Panc1 (cell line): ENCODE measurements around the gene DNAAF8.

ENCODE experiments used
- POLR2AphosphoS5 ChIP-seq: IDR thresholded peaks from 2 replicates; pipeline ENCODE4 v1.6.1; 2012; ENCODE audit warnings: mild to moderate bottlenecking, low read depth, low read length, moderate library complexity
- TF ChIP-seq, protein P1 (sequence below): fragments of 450-650 bp; IDR thresholded peaks from 2 replicates; pipeline ENCODE4 v1.5.1; 2017; ENCODE audit warnings: mild to moderate bottlenecking

DNA sequence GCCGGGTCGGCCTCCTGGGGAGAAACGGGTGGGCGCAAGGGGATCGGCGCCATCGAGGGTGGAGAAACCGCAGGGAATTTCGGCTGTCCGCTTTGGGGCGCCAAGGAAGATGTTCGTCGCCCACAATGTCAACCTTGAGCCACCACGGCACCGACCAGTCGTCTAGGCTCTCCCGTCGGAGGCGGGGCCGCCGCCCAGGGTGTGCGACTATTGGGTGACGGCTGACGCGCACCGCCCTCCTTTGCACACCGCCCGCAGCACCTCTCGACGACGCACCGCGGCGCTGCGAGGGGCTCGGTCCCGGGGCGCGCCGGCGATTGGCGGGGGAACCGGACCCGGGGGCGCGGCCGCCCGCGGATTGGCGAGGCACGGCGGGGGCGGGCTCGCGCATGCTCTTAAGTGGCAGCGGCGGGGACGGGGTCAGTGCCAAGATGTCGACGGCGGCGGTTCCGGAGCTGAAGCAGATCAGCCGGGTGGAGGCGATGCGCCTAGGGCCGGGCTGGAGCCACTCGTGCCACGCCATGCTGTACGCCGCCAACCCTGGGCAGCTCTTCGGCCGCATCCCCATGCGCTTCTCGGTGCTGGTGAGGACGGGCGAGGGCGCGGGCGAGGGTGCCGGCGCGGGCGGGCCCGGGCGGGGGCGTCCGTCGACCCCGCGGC is 40.9 kb upstream of the DNAAF8 start, which contains the start of gene NUDT16L1:
- TF ChIP-seq, protein P1, sequence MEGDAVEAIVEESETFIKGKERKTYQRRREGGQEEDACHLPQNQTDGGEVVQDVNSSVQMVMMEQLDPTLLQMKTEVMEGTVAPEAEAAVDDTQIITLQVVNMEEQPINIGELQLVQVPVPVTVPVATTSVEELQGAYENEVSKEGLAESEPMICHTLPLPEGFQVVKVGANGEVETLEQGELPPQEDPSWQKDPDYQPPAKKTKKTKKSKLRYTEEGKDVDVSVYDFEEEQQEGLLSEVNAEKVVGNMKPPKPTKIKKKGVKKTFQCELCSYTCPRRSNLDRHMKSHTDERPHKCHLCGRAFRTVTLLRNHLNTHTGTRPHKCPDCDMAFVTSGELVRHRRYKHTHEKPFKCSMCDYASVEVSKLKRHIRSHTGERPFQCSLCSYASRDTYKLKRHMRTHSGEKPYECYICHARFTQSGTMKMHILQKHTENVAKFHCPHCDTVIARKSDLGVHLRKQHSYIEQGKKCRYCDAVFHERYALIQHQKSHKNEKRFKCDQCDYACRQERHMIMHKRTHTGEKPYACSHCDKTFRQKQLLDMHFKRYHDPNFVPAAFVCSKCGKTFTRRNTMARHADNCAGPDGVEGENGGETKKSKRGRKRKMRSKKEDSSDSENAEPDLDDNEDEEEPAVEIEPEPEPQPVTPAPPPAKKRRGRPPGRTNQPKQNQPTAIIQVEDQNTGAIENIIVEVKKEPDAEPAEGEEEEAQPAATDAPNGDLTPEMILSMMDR: no peak
- TF ChIP-seq POLR2AphosphoS5: peak; percentile 74
